IPS-20b (cell line): ENCODE data around the gene MGAT4A.

ENCODE experiments used
- H3K27ac ChIP-seq: one replicate; pipeline ENCODE4 v1.5.1; 2013; ENCODE audit warnings: low read length
- H3K27me3 ChIP-seq: 2 replicates; pipeline ENCODE4 v1.6.1; 2013; ENCODE audit warnings: mild to moderate bottlenecking, low read length, inconsistent platforms; ENCODE audit not compliant: insufficient read depth
- H3K36me3 ChIP-seq: 2 replicates; pipeline ENCODE4 v1.6.1; 2013; ENCODE audit warnings: low read depth, mild to moderate bottlenecking, inconsistent platforms, low read length, moderate library complexity; ENCODE audit not compliant: insufficient read depth
- H3K4me1 ChIP-seq: 2 replicates; pipeline ENCODE4 v1.6.1; 2013; ENCODE audit warnings: mild to moderate bottlenecking, control low read depth, inconsistent platforms, low read length, moderate library complexity; ENCODE audit not compliant: insufficient read depth
- H3K4me3 ChIP-seq: 2 replicates; pipeline ENCODE4 v1.5.1; 2013; ENCODE audit warnings: mild to moderate bottlenecking, low read length, inconsistent platforms
- H3K9ac ChIP-seq: 2 replicates; pipeline ENCODE4 v1.6.1; 2013; ENCODE audit warnings: low read depth, mild to moderate bottlenecking, inconsistent platforms, low read length, moderate library complexity
- H3K9me3 ChIP-seq: 2 replicates; pipeline ENCODE4 v1.6.1; 2013; ENCODE audit warnings: mild to moderate bottlenecking, low read depth, low read length, inconsistent platforms; ENCODE audit not compliant: insufficient read depth

The MGAT4A gene

GRCh38 chr2:98571796-98572195 is 159.1 kb downstream of the MGAT4A start:
- Histone ChIP-seq H3K36me3 (peaks cover 81% of the 10 kb centered on the region), H3K4me1 (no peaks in the 10 kb centered on the region), H3K27me3 (no peaks in the 10 kb centered on the region), H3K9me3 (no peaks in the 10 kb centered on the region), H3K27ac (no peak overlapping the region), H3K9ac (no peak overlapping the region), H3K4me3 (no peak overlapping the region)

GRCh38 chr2:98571121-98571701 is 159.7 kb downstream of the MGAT4A start:
- H3K27me3 ChIP-seq, result no peaks in the 10 kb centered on the region
- H3K4me1 ChIP-seq, result no peaks in the 10 kb centered on the region
- no peak overlapping the region for H3K9ac ChIP-seq
- H3K27ac ChIP-seq, result no peak overlapping the region
- H3K4me3 ChIP-seq, result no peak overlapping the region
- peaks cover 87% of the 10 kb centered on the region for H3K36me3 ChIP-seq
- H3K9me3 ChIP-seq, result no peaks in the 10 kb centered on the region

GRCh38 chr2:98570356-98570755 is 160.6 kb downstream of the MGAT4A start:
- no peaks in the 10 kb centered on the region for H3K27me3 ChIP-seq
- no peak overlapping the region for H3K4me3 ChIP-seq
- H3K9ac ChIP-seq, result no peak overlapping the region
- no peak overlapping the region for H3K27ac ChIP-seq
- no peaks in the 10 kb centered on the region for H3K9me3 ChIP-seq
- H3K4me1 ChIP-seq, result no peaks in the 10 kb centered on the region
- H3K36me3 ChIP-seq, result peaks cover 89% of the 10 kb centered on the region

GRCh38 chr2:98569915-98570314 is 161.0 kb downstream of the MGAT4A start:
- no peak overlapping the region for H3K27ac ChIP-seq
- no peak overlapping the region for H3K4me3 ChIP-seq
- no peak overlapping the region for H3K9ac ChIP-seq
- no peaks in the 10 kb centered on the region for H3K27me3 ChIP-seq
- H3K9me3 ChIP-seq, result no peaks in the 10 kb centered on the region
- peaks cover 89% of the 10 kb centered on the region for H3K36me3 ChIP-seq
- H3K4me1 ChIP-seq, result no peaks in the 10 kb centered on the region

- Histone ChIP-seq H3K27me3 (no peaks in the 10 kb centered on the region), H3K36me3 (peaks cover 93% of the 10 kb centered on the region), H3K27ac (no peak overlapping the region), H3K4me3 (no peak overlapping the region), H3K4me1 (no peaks in the 10 kb centered on the region), H3K9ac (no peak overlapping the region), H3K9me3 (no peaks in the 10 kb centered on the region)
Observed at GRCh38 chr2:98569197-98569793, 161.6 kb downstream of the MGAT4A start.
